ENCODE results near the gene PANK2. TPM values are rescaled to one million over a fixed set of nuclear protein-coding genes. Genes with fewer than 3 reads are reported as not detected.
"Not testable (repeated sequence)": the region's sequence is repeated elsewhere in the genome, so short reads cannot be mapped to it uniquely, and the experiment has no call there.

The PANK2 gene
- total RNA-seq, 2 donors from 2014 or later, result 58.3 to 113 TPM

DNA sequence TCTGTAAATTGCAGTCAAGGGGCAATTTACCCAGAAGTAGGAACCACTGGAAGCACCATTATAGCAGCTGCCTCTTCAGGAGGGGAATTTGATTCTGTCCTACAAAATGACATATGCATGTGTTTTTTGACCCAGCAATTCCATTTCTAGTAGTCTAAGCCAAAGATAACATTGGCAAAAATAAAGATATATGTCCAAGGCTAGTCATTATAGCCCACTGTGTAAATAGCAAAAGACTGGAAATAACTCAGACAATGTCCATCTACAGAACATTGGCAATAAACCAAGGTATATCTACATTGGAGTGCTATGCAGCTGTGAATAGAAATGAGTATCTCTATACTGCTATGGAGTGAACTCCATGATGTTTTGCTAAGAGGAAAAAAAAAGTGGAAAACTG lies 12.5 kb upstream of the PANK2 start:
- ATAC-seq (ENCODE audit: insufficient number of reproducible peaks, low FRiP score, low read depth) (no peak), DNase-seq (ENCODE audit: low spot score) (no peak)

DNA sequence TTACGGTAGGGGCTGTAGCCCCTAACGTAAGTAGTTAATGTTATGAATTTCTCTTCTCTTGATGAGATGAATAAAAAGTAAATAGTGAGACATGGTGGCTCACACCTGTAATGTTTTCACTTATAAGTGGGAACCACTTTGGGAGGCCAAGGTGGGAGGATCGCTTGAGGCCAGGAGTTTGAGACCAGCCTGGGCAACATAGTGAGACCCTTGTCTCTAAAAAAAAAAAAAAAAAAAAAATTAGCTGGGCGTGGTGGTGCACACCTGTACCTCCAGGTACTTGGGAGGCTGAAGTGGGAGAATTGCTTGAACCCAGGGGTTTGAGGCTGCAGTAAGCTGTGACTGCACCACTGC lies 10.3 kb upstream of the PANK2 start:
- ATAC-seq (ENCODE audit: insufficient number of reproducible peaks, low FRiP score, low read depth); H3K27ac ChIP-seq: not testable (repeated sequence)

More for the DNA sequence above, 12.5 kb upstream of the PANK2 start:
- Histone ChIP-seq H3K4me3 (no peak overlapping the region), H3K27ac (no peak overlapping the region), H3K9me3 (no peaks in the 10 kb centered on the region), H3K4me1 (ENCODE audit: control insufficient read depth in 1 of 2, low read depth in 2 of 2) (no peaks in the 10 kb centered on the region), H3K27me3 (replicated peaks; ENCODE audit: insufficient read depth) (no peaks in the 10 kb centered on the region), H3K36me3 (no peaks in the 10 kb centered on the region)
- TF ChIP-seq, protein P1, sequence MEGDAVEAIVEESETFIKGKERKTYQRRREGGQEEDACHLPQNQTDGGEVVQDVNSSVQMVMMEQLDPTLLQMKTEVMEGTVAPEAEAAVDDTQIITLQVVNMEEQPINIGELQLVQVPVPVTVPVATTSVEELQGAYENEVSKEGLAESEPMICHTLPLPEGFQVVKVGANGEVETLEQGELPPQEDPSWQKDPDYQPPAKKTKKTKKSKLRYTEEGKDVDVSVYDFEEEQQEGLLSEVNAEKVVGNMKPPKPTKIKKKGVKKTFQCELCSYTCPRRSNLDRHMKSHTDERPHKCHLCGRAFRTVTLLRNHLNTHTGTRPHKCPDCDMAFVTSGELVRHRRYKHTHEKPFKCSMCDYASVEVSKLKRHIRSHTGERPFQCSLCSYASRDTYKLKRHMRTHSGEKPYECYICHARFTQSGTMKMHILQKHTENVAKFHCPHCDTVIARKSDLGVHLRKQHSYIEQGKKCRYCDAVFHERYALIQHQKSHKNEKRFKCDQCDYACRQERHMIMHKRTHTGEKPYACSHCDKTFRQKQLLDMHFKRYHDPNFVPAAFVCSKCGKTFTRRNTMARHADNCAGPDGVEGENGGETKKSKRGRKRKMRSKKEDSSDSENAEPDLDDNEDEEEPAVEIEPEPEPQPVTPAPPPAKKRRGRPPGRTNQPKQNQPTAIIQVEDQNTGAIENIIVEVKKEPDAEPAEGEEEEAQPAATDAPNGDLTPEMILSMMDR (IDR thresholded peaks at IDR 0.05), result no peak

DNA sequence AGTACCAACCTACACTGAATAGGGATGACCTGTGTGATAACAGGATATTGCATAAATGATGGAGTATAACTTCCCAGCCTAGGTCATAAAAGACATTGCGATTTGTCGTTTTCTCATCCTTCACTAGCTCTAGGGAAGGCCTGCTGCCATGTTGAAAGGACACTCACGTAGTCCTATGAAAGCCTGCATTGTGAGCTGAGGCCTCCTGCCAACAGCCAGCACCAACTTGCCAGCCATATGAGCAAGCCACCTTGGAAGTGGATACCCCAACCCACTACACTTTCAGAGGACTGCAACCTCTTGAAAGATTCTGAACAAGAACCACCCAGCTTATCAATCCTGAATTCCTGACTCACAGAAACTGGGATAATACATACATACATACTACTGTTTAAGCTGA lies 3.5 kb upstream of the PANK2 start:
- H3K27ac ChIP-seq, result no peak overlapping the region
- H3K27me3 ChIP-seq (replicated peaks; ENCODE audit: insufficient read depth), result no peaks in the 10 kb centered on the region
- no peaks in the 10 kb centered on the region for H3K36me3 ChIP-seq
- peaks cover 3 to 16% of the 10 kb centered on the region in 2 donors for H3K4me1 ChIP-seq (ENCODE audit: control insufficient read depth in 1 of 2, low read depth in 2 of 2)
- H3K4me3 ChIP-seq, result no peak overlapping the region
- ATAC-seq (ENCODE audit: insufficient number of reproducible peaks, low FRiP score, low read depth) (no peak), DNase-seq (ENCODE audit: low spot score) (no peak)
- TF ChIP-seq, protein P1 (IDR thresholded peaks at IDR 0.05), result no peak
- H3K9me3 ChIP-seq, result no peaks in the 10 kb centered on the region

More for the DNA sequence above, 10.3 kb upstream of the PANK2 start:
- DNase-seq (ENCODE audit: low spot score); H3K4me1 ChIP-seq (ENCODE audit: control insufficient read depth in 1 of 2, low read depth in 2 of 2); H3K4me3 ChIP-seq; H3K36me3 ChIP-seq; H3K9me3 ChIP-seq; H3K27me3 ChIP-seq (replicated peaks; ENCODE audit: insufficient read depth): not testable (repeated sequence)

DNA sequence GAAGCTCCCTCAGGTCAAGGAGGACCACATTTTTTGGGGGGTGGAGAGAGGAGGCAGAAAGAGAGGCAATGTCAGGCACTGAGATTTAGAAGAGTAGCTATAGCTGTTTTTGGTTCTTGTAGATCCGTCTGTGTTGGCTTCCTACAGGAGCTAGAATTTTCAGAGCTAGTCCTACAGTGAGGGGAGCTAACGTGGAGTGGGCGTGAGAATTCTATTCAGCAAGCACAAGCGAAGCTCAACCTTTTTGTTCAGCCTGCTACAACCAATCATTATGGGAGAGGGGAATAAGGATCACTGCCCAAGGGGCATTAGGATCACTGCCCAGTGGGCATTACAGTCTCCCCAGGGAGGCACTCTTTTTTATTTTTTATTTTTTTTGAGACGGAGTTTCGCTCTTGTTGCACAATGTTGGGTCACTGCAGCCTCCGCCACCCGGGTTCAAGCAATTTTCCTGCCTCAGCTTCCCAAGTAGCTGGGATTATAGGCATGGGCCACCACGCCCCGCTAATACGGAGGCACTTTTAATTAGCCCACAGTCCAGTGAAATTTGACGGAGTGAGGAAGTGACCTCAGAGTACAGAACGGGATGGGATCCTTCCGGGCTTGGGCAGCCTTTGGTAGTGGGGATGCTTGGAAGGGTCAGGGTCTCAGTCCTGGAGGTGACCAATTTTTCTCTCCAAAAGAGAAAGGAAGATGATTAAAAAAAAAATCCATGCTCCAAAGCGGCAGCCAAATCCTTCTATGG lies 1.1 kb upstream of the PANK2 start:
- H3K4me1 ChIP-seq (ENCODE audit: control insufficient read depth in 1 of 2, low read depth in 2 of 2), result peaks cover 17 to 40% of the 10 kb centered on the region in 2 donors
- peak overlapping the region; percentile 89 for H3K4me3 ChIP-seq
- H3K9me3 ChIP-seq, result no peaks in the 10 kb centered on the region
- H3K36me3 ChIP-seq, result no peaks in the 10 kb centered on the region
- TF ChIP-seq, protein P1 (IDR thresholded peaks at IDR 0.05), result no peak
- DNase-seq (ENCODE audit: low spot score) (no peak), ATAC-seq (ENCODE audit: insufficient number of reproducible peaks, low FRiP score, low read depth) (no peak)
- H3K27me3 ChIP-seq (replicated peaks; ENCODE audit: insufficient read depth), result no peaks in the 10 kb centered on the region
- H3K27ac ChIP-seq, result peak overlapping the region; percentile 93 to 98

DNA sequence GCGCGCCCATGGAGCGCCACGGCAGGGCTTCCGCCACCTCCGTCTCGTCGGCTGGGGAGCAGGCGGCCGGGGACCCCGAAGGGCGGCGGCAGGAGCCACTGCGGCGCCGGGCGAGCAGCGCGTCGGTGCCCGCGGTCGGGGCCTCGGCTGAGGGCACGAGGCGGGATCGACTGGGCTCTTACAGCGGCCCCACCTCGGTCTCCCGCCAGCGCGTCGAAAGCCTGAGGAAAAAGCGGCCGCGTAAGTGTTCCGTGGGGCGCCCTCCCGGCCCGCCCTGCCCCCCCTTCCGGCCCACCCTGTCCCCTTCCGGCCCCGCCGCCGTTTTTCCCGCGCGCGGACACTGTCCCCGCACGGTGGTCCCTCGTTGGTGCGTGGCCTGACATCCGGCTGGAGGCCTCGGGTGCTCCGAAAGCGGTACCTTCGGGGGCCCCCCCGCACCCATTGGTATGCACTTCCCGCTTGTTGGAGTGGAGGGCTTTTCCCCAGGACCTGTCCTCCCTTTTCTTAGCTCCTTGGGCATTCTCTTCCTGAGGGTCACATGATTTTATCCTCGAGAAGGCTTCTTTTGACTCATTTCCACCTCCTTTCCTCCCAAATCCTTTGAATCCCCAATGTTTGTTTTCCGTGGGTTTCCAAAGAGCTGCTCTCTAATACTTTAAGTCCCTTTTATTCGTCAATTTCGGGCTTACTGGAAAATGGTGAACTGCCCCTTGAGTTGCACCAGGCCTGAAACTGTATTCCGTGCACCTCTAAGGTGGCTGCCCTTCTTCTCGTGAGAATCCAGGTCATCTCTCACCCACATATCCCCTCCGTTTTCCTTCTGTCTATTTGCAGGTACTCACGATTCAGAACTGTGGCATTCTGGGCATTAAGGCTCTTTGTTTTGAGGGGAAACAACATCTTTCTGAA lies 556 bp downstream of the PANK2 start:
- DNase-seq (ENCODE audit: low spot score), result no peak
- no peaks in the 10 kb centered on the region for H3K9me3 ChIP-seq
- no peaks in the 10 kb centered on the region for H3K36me3 ChIP-seq
- no peak for ATAC-seq (ENCODE audit: insufficient number of reproducible peaks, low FRiP score, low read depth)
- TF ChIP-seq, protein P1 (IDR thresholded peaks at IDR 0.05), result no peak
- H3K27ac ChIP-seq, result peak overlapping the region; percentile 93 to 98
- no peaks in the 10 kb centered on the region for H3K27me3 ChIP-seq (replicated peaks; ENCODE audit: insufficient read depth)
- peaks cover 34 to 56% of the 10 kb centered on the region in 2 donors for H3K4me1 ChIP-seq (ENCODE audit: control insufficient read depth in 1 of 2, low read depth in 2 of 2)
- peak overlapping the region; percentile 89 for H3K4me3 ChIP-seq
